ENCODE measurements around the gene CCSER1. TPM values are rescaled to one million over a fixed set of nuclear protein-coding genes. Genes with fewer than 3 reads are reported as not detected.

Gene CCSER1
- total RNA-seq, 4 donors from 2014 or later, result 13.3 to 54.6 (median 34.0) TPM

GRCh38 chr4:90415116-90415515, 287.9 kb downstream of the CCSER1 start:
- Histone ChIP-seq H3K9me3 (no peaks in the 10 kb centered on the region), H3K4me3 (no peak overlapping the region), H3K27ac (no peak overlapping the region), H3K27me3 (no peaks in the 10 kb centered on the region), H3K36me3 (no peaks in the 10 kb centered on the region), H3K4me1 (no peaks in the 10 kb centered on the region)
- 84 to 100% methylated on average over 5 of the region's 5 CpGs for WGBS, 2 donors (ENCODE audit: low coverage in 1 of 2)
- no peak for DNase-seq
- in situ Hi-C loops (cut with MboI; ENCODE audit: low pct_ligation_motif_present in 1 of 4, low pct_unique_long_range_greater_than_20kb in 1 of 4, low sequenced_read_pairs in 3 of 4) (loop anchor here in 2 of 4 donors (25.0 kb wide), 1 partner anchor 1972 kb away; no protein-coding TSS in a partner anchor), intact Hi-C loops (cut with DNase I; ENCODE audit: low total_unique reads) (no loop called here)
- TF ChIP-seq, protein P1, sequence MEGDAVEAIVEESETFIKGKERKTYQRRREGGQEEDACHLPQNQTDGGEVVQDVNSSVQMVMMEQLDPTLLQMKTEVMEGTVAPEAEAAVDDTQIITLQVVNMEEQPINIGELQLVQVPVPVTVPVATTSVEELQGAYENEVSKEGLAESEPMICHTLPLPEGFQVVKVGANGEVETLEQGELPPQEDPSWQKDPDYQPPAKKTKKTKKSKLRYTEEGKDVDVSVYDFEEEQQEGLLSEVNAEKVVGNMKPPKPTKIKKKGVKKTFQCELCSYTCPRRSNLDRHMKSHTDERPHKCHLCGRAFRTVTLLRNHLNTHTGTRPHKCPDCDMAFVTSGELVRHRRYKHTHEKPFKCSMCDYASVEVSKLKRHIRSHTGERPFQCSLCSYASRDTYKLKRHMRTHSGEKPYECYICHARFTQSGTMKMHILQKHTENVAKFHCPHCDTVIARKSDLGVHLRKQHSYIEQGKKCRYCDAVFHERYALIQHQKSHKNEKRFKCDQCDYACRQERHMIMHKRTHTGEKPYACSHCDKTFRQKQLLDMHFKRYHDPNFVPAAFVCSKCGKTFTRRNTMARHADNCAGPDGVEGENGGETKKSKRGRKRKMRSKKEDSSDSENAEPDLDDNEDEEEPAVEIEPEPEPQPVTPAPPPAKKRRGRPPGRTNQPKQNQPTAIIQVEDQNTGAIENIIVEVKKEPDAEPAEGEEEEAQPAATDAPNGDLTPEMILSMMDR (IDR thresholded peaks at IDR 0.05), result no peak
- TF ChIP-seq EP300 (IDR thresholded peaks at IDR 0.05; ENCODE audit: low read depth) (no peak), POLR2A (IDR thresholded peaks at IDR 0.05) (no peak), POLR2AphosphoS5 (IDR thresholded peaks at IDR 0.05) (no peak)

- Histone ChIP-seq H3K36me3 (no peaks in the 10 kb centered on the region), H3K4me1 (no peaks in the 10 kb centered on the region), H3K27me3 (no peaks in the 10 kb centered on the region), H3K27ac (no peak overlapping the region), H3K9me3 (no peaks in the 10 kb centered on the region), H3K4me3 (no peak overlapping the region)
- no peak for DNase-seq
- 3 to 13% methylated on average over 2 of the region's 2 CpGs for WGBS, 2 donors (ENCODE audit: low coverage in 1 of 2)
- no peak for TF ChIP-seq EP300 (IDR thresholded peaks at IDR 0.05; ENCODE audit: low read depth)
- TF ChIP-seq, protein P1 (IDR thresholded peaks at IDR 0.05), result peak; percentile 32 to 49 (median 33)
- no peak for TF ChIP-seq POLR2A (IDR thresholded peaks at IDR 0.05)
- TF ChIP-seq POLR2AphosphoS5 (IDR thresholded peaks at IDR 0.05), result no peak
- in situ Hi-C loops (cut with MboI; ENCODE audit: low pct_ligation_motif_present in 1 of 4, low pct_unique_long_range_greater_than_20kb in 1 of 4, low sequenced_read_pairs in 3 of 4), result loop anchor here in 2 of 4 donors (25.0 kb wide), 1 partner anchor 1968 kb away; no protein-coding TSS in a partner anchor
- intact Hi-C loops (cut with DNase I; ENCODE audit: low total_unique reads), result no loop called here
These were observed 292.0 kb downstream of the CCSER1 start for GRCh38 chr4:90419124-90419711.

DNA sequence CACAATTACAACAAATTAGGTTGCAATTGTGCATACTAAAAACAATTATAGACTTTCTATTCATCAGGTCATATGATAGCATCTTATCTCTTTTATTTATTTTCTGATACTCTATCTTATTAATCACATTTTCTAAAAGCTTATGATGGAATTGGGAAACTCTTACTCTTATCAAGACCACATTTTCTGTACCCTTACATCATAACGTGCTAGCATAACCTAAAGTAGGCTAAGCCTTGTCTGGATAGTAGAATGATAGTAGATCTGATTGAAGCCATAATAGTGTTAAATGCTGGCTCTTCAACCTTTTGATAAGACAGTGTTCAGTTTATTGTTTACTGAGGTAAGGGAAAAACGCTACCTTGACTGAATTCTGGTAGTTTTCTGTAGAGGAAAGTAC, 294.0 kb downstream of the CCSER1 start:
- H3K27me3 ChIP-seq, result no peaks in the 10 kb centered on the region
- no peak overlapping the region for H3K4me3 ChIP-seq
- no peaks in the 10 kb centered on the region for H3K9me3 ChIP-seq
- H3K4me1 ChIP-seq, result no peaks in the 10 kb centered on the region
- WGBS, 2 donors (ENCODE audit: low coverage in 1 of 2), result 70 to 83% methylated on average over 2 of the region's 2 CpGs
- intact Hi-C loops (cut with DNase I; ENCODE audit: low total_unique reads), result no loop called here
- TF ChIP-seq POLR2AphosphoS5 (IDR thresholded peaks at IDR 0.05) (no peak), EP300 (IDR thresholded peaks at IDR 0.05; ENCODE audit: low read depth) (no peak), POLR2A (IDR thresholded peaks at IDR 0.05) (no peak)
- TF ChIP-seq, protein P1 (IDR thresholded peaks at IDR 0.05), result no peak
- no peak for DNase-seq
- H3K27ac ChIP-seq, result no peak overlapping the region
- in situ Hi-C loops (cut with MboI; ENCODE audit: low pct_ligation_motif_present in 1 of 4, low pct_unique_long_range_greater_than_20kb in 1 of 4, low sequenced_read_pairs in 3 of 4), result loop anchor here in 2 of 4 donors (25.0 kb wide), 1 partner anchor 1966 kb away; no protein-coding TSS in a partner anchor
- no peaks in the 10 kb centered on the region for H3K36me3 ChIP-seq

DNA sequence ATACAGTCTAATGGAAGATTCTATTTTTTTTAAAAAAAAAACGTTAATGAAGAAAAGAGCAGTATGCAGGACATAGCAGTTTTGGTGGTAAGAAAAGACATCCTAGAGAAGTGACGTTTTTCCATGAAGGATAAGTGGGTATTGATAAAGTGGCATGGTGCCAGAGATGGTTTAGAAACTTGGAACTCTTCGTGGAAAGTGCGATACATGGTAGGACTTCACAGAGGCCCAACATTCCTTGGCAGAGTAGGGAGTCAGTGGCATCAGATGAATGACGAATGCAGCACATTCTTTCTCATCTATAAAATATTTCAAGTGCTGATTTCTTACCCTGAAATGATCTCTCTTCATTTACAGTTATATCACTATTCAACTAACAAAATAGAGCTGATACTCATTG, 298.7 kb downstream of the CCSER1 start:
- Histone ChIP-seq H3K27me3 (no peaks in the 10 kb centered on the region), H3K4me3 (no peak overlapping the region), H3K9me3 (no peaks in the 10 kb centered on the region), H3K36me3 (no peaks in the 10 kb centered on the region), H3K27ac (no peak overlapping the region), H3K4me1 (no peaks in the 10 kb centered on the region)
- 70 to 76% methylated on average over 5 of the region's 5 CpGs for WGBS, 2 donors (ENCODE audit: low coverage in 1 of 2)
- TF ChIP-seq POLR2A (IDR thresholded peaks at IDR 0.05) (no peak), EP300 (IDR thresholded peaks at IDR 0.05; ENCODE audit: low read depth) (no peak), POLR2AphosphoS5 (IDR thresholded peaks at IDR 0.05) (no peak)
- TF ChIP-seq, protein P1 (IDR thresholded peaks at IDR 0.05), result no peak
- no peak for DNase-seq
- intact Hi-C loops (cut with DNase I; ENCODE audit: low total_unique reads) (no loop called here), in situ Hi-C loops (cut with MboI; ENCODE audit: low pct_ligation_motif_present in 1 of 4, low pct_unique_long_range_greater_than_20kb in 1 of 4, low sequenced_read_pairs in 3 of 4) (no loop called here)
